HepG2 (cell line): ENCODE results near the gene ANKRD40CL. TPM values are rescaled to one million over a fixed set of nuclear protein-coding genes. Genes with fewer than 3 reads are reported as not detected.

Experiments used
- ATAC-seq: fragments of 200-7000 bp; cut with Tn5 transposase; 3 replicates; pipeline ENCODE4 v1.9.1; 2020; ENCODE audit warnings: mild to moderate bottlenecking, moderate library complexity
- BruUV-seq: library from RNA; stranded (reverse); fragments of 400-500 nt; replicated peaks from 2 replicates; lab custom pipeline; 2021; lab: Mats Ljungman, UMichigan
- CTCF ChIA-PET: fragments of 300-600 bp; formaldehyde crosslinking; extraction: SDS; loops from one replicate; lab custom pipeline; 2021; ENCODE audit warnings: low total read pairs, inconsistent platforms, low intra/inter-chr PET ratio; lab: Yijun Ruan, JAX
- POLR2A ChIA-PET: fragments of 350-600 bp; sonication (Branson Sonifier 250); formaldehyde crosslinking; loops from one replicate; lab custom pipeline; 2020; ENCODE audit warnings: antibody characterized with exemption, inconsistent platforms; lab: Yijun Ruan, JAX
- DNase-seq: peaks from one replicate; pipeline ENCODE4 v3.0.0-alpha.2; 2015; ENCODE audit warnings: low spot score
- FAIRE-seq: peaks from 3 replicates; lab custom pipeline; 2011; peaks lifted over from hg19 to GRCh38; lab: Jason Lieb, UNC
- H2AFZ ChIP-seq: one replicate; pipeline ENCODE4 v1.6.1; 2011; ENCODE audit warnings: low read length, inconsistent platforms
- H3K27ac ChIP-seq: fragments of 300-600 bp; 3 replicates; pipeline ENCODE4 v1.8.0; 2011; ENCODE audit warnings: mixed run types, mild to moderate bottlenecking, mixed read lengths, low read length, inconsistent platforms; ENCODE audit not compliant: insufficient read depth; ENCODE audit errors: extremely low read length
- H3K27me3 ChIP-seq, 2 experiments: fragments of 200-600 bp in 1 of 2; 2 replicates in 1 of 2; 3 replicates in 1 of 2; pipeline versions ENCODE4 v1.6.0 to v1.8.0; 2011; ENCODE audit warnings: low read length in 2 of 2, mild to moderate bottlenecking in 2 of 2, moderate library complexity in 2 of 2, inconsistent platforms in 1 of 2; ENCODE audit not compliant: insufficient read depth in 2 of 2, control insufficient read depth in 1 of 2
- H3K36me3 ChIP-seq, 2 experiments: fragments of 200-600 bp in 1 of 2; replicated peaks in 1 of 2; 2 replicates in 1 of 2; 3 replicates in 1 of 2; pipeline versions ENCODE4 v1.5.1 to v1.8.0; 2011; ENCODE audit warnings: low read length in 2 of 2, inconsistent platforms in 1 of 2; ENCODE audit not compliant: insufficient read depth in 2 of 2, control insufficient read depth in 1 of 2
- H3K4me1 ChIP-seq: 2 replicates; pipeline ENCODE4 v1.5.1; 2012; ENCODE audit warnings: low read length, inconsistent platforms; ENCODE audit not compliant: insufficient read depth
- H3K4me2 ChIP-seq: 2 replicates; pipeline ENCODE4 v1.6.0; 2011; ENCODE audit warnings: low read depth, low read length, inconsistent platforms
- H3K4me3 ChIP-seq, 3 experiments: fragments of 200-600 bp in 1 of 3; sonication (generic), shearing (Covaris generic) in 1 of 3; replicated peaks in 1 of 3; 2 replicates each; pipeline ENCODE4 v1.5.1; 2011 to 2016; ENCODE audit warnings: low read length in 3 of 3, inconsistent platforms in 2 of 3, low read depth in 2 of 3, mild to moderate bottlenecking in 2 of 3, control low read depth in 1 of 3, mixed read lengths in 1 of 3; ENCODE audit not compliant: insufficient read depth in 1 of 3
- H3K79me2 ChIP-seq: one replicate; pipeline ENCODE4 v1.6.1; 2011; ENCODE audit warnings: low read length, inconsistent platforms; ENCODE audit not compliant: insufficient read depth
- H3K9ac ChIP-seq: 2 replicates; pipeline ENCODE4 v1.6.0; 2011; ENCODE audit warnings: mild to moderate bottlenecking, low read depth, low read length, inconsistent platforms; ENCODE audit not compliant: insufficient read depth
- H3K9me3 ChIP-seq: 2 replicates; pipeline ENCODE4 v1.5.1; 2012; ENCODE audit warnings: mild to moderate bottlenecking, low read length
- H4K20me1 ChIP-seq: 2 replicates; pipeline ENCODE4 v1.6.0; 2011; ENCODE audit warnings: inconsistent platforms, mild to moderate bottlenecking, low read length, moderate library complexity; ENCODE audit not compliant: insufficient read depth
- CBX5 ChIP-seq: sonication (generic); formaldehyde crosslinking; IDR thresholded peaks from 2 replicates; pipeline ENCODE4 v1.4.0; 2020; ENCODE audit warnings: missing genetic modification reagents, borderline replicate concordance
- EED ChIP-seq: sonication (generic); formaldehyde crosslinking; IDR thresholded peaks from 2 replicates; pipeline ENCODE4 v1.5.0; 2020; ENCODE audit warnings: mild to moderate bottlenecking, missing genetic modification reagents
- FOSL2 ChIP-seq: sonication (generic); formaldehyde crosslinking; IDR thresholded peaks from 2 replicates; pipeline ENCODE4 v1.4.0; 2020; ENCODE audit warnings: missing genetic modification reagents
- KMT2B ChIP-seq: IDR thresholded peaks from 2 replicates; pipeline ENCODE4 v1.6.1; 2016; ENCODE audit warnings: missing genetic modification reagents, missing compliant biosample characterization
- MTA3 ChIP-seq: sonication (generic); formaldehyde crosslinking; IDR thresholded peaks from 2 replicates; pipeline ENCODE4 v1.4.0; 2020; ENCODE audit warnings: missing genetic modification reagents
- NCOR1 ChIP-seq: fragments of 200-600 bp; sonication (generic); IDR thresholded peaks from 2 replicates; pipeline ENCODE4 v1.7.0; 2017; ENCODE audit warnings: antibody characterized with exemption, low read length, borderline replicate concordance
- NR2F6 ChIP-seq, 2 experiments: IDR thresholded peaks; 2 replicates each; pipeline ENCODE4 v1.6.1; 2016; ENCODE audit warnings: antibody characterized with exemption in 1 of 2, mild to moderate bottlenecking in 1 of 2
- NRL ChIP-seq: sonication (generic); formaldehyde crosslinking; IDR thresholded peaks from 2 replicates; pipeline ENCODE4 v1.5.0; 2020; ENCODE audit warnings: missing genetic modification reagents, mild to moderate bottlenecking, moderate library complexity, borderline replicate concordance
- PHB2 ChIP-seq: fragments of 450-650 bp; IDR thresholded peaks from 2 replicates; pipeline ENCODE4 v1.6.1; 2018; ENCODE audit not compliant: partially characterized antibody
- PPARG ChIP-seq: conservative IDR thresholded peaks from 2 replicates; pipeline ENCODE4 v1.6.1; 2016; ENCODE audit warnings: missing biosample characterization, missing genetic modification reagents
- PRDM4 ChIP-seq: sonication (generic); formaldehyde crosslinking; IDR thresholded peaks from 2 replicates; pipeline ENCODE4 v1.9.0; 2021; ENCODE audit warnings: missing genetic modification reagents, borderline replicate concordance
- RFX1 ChIP-seq: fragments of 450-650 bp; IDR thresholded peaks from 2 replicates; pipeline ENCODE4 v1.6.1; 2017
- SIX1 ChIP-seq: sonication (generic); formaldehyde crosslinking; IDR thresholded peaks from 2 replicates; pipeline ENCODE4 v1.4.0; 2020; ENCODE audit warnings: missing genetic modification reagents, borderline replicate concordance
- TRIM22 ChIP-seq: fragments of 450-650 bp; IDR thresholded peaks from 2 replicates; pipeline ENCODE4 v1.6.1; 2017
- ZBTB7A ChIP-seq: sonication (generic); formaldehyde crosslinking; IDR thresholded peaks from 2 replicates; pipeline ENCODE4 v1.8.0; 2022; ENCODE audit warnings: mild to moderate bottlenecking, missing genetic modification reagents
- ZFP62 ChIP-seq: sonication (generic); formaldehyde crosslinking; IDR thresholded peaks from 2 replicates; pipeline ENCODE4 v1.4.0; 2020; ENCODE audit warnings: missing genetic modification reagents
- ZNF263 ChIP-seq: sonication (generic); formaldehyde crosslinking; IDR thresholded peaks from 2 replicates; pipeline ENCODE4 v1.4.0; 2020; ENCODE audit warnings: missing genetic modification reagents
- ZNF605 ChIP-seq: sonication (generic); formaldehyde crosslinking; IDR thresholded peaks from 2 replicates; pipeline ENCODE4 v1.8.0; 2022; ENCODE audit warnings: mild to moderate bottlenecking, missing genetic modification reagents
- ZNF761 ChIP-seq: sonication (generic); formaldehyde crosslinking; conservative IDR thresholded peaks from 2 replicates; pipeline ENCODE4 v1.4.0; 2020; ENCODE audit warnings: mild to moderate bottlenecking, missing genetic modification reagents
- ZNF776 ChIP-seq: sonication (generic); formaldehyde crosslinking; IDR thresholded peaks from 2 replicates; pipeline ENCODE4 v1.4.0; 2020; ENCODE audit warnings: mild to moderate bottlenecking, missing genetic modification reagents
- WGBS: methylation state at CpG from one replicate; pipeline ENCODE4 v1.1.6; 2017; ENCODE audit warnings: low lambda C conversion rate; 5-methylcytosine and 5-hydroxymethylcytosine counted together
- in situ Hi-C: cut with HindIII; loops from 2 replicates; pipeline ENCODE4 v1.10.0; 2017; ENCODE audit warnings: low pct_unique_long_range_greater_than_20kb; ENCODE audit not compliant: extremely low pct_ligation_motif_present
- intact Hi-C: fragments of 100-400 bp; cut with micrococcal nuclease; formaldehyde crosslinking; loops from one replicate; pipeline ENCODE4 v1.10.0; 2022; ENCODE audit not compliant: unreplicated experiment
- polyA plus RNA-seq, 8 experiments: library from polyadenylated mRNA; depleted of rRNA in 3 of 8; stranded (reverse) in 7 of 8; unstranded in 1 of 8; fragments of >200 nt; fragmentation: Illumina TruSeq in 4 of 8; extraction: Trizol in 4 of 8; gene quantifications; 2 replicates each; pipeline versions ENCODE4 v1.2.1 to v1.2.3, GENCODE V29; 2011 to 2016; ENCODE audit warnings: low read depth in 4 of 8, missing spikeins in 1 of 8, mixed read lengths in 1 of 8; ENCODE audit not compliant: insufficient read depth in 1 of 8
- total RNA-seq, 5 experiments: library from RNA; depleted of rRNA; stranded (reverse); fragments of >200 nt; fragmentation: Illumina TruSeq; extraction: Trizol; gene quantifications; 2 replicates each; pipeline ENCODE4 v1.2.3, GENCODE V29; 2016; ENCODE audit warnings: low read depth in 1 of 5

The ANKRD40CL gene
- total and polyA plus RNA-seq, 2 of the 13 experiments (the other 11 are each of a cell fraction or from before 2014, with no cell fraction given): 0.03 to 0.11 TPM

- TF ChIP-seq NCOR1: no peak
- TF ChIP-seq, all 625 proteins: peak for 68
These were observed 35.6 kb upstream of the ANKRD40CL start (continued) for GRCh38 chr17:50802609-50803571.

- Histone ChIP-seq H3K4me2 (no peak overlapping the region), H3K9me3 (no peaks in the 10 kb centered on the region), H2AFZ (no peak overlapping the region), H4K20me1 (no peaks in the 10 kb centered on the region), H3K27me3 (peaks cover 3 to 41% of the 10 kb centered on the region in 2 experiments; a peak in 4 of 5 replicates), H3K27ac (no peak overlapping the region), H3K79me2 (no peaks in the 10 kb centered on the region), H3K4me3 (no peak overlapping the region), H3K4me1 (peaks cover 78% of the 10 kb centered on the region), H3K36me3 (no peaks in the 10 kb centered on the region), H3K9ac (no peak overlapping the region)
- intact Hi-C loops (loop anchor here (5.0 kb wide), 1 partner anchor 42 kb away; no protein-coding TSS in a partner anchor), in situ Hi-C loops (no loop called here)
- FAIRE-seq (no peak), ATAC-seq (no peak), DNase-seq (no peak)
- BruUV-seq: no TSS peak
- WGBS: 22% methylated on average over 12 of the region's 12 CpGs
- ChIA-PET CTCF (no interaction called here), POLR2A (interaction anchor here (1.1 kb wide), 1 partner anchor 37 kb away, joined by 3 read pairs; no protein-coding TSS in a partner anchor)
- TF ChIP-seq ZFP62 (CRISPR knock-in tag) (no peak), MTA3 (CRISPR knock-in tag) (no peak), ZNF263 (CRISPR knock-in tag) (peak; percentile 56), CBX5 (CRISPR knock-in tag) (no peak), ZNF761 (CRISPR knock-in tag) (no peak), ZBTB7A (CRISPR knock-in tag) (peak; percentile 41; the same call in 1 of the 2 replicates), NRL (0 out of 2 replicates have a peak, but pooled peaks have one; percentile 0), RFX1 (no peak), PHB2 (no peak), KMT2B (CRISPR knock-in tag) (no peak), EED (CRISPR knock-in tag) (no peak), ZNF776 (CRISPR knock-in tag) (no peak), PRDM4 (CRISPR knock-in tag) (no peak), TRIM22 (no peak), NR2F6 (IDR thresholded peaks at IDR 0.05) (no peak), NR2F6 (CRISPR knock-in tag; IDR thresholded peaks at IDR 0.05) (no peak), ZNF605 (CRISPR knock-in tag) (no peak), PPARG (CRISPR knock-in tag) (no peak), SIX1 (CRISPR knock-in tag) (no peak), FOSL2 (CRISPR knock-in tag) (0 out of 2 replicates have a peak, but pooled peaks have one; percentile 9)
These were observed 32.9 kb upstream of the ANKRD40CL start for GRCh38 chr17:50800196-50800700.
